Measurements from ENCODE around the gene SLCO6A1. TPM values are rescaled to one million over a fixed set of nuclear protein-coding genes. Genes with fewer than 3 reads are reported as not detected.
"Not testable (repeated sequence)": the region's sequence is repeated elsewhere in the genome, so short reads cannot be mapped to it uniquely, and the experiment has no call there.

Gene SLCO6A1
- total RNA-seq, 1 donor, result under 0.01 TPM

DNA sequence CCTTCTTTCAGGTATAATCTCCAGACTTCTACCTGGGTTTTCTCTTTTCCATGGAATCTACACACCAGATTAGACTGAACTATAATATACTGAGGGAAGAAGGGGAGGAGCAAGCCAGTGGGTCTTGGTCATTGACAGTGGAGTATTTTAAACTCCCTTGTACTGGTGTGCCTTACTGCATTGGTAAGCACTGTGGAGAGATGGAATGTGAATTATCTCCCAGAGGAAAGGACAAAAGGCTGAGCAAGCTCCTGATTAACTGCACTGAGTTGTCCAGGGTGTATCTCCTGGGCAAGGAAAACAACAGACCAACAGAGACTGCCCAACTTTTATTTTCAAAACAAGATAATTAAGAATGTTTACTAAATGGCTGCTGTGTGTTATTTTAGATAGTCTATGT, 29.8 kb upstream of the SLCO6A1 start:
- DNase-seq (ENCODE audit: low read depth), result no peak
- H3K4me3 ChIP-seq (ENCODE audit: low read depth, low read length), result no peak overlapping the region
- TF ChIP-seq, protein P1, sequence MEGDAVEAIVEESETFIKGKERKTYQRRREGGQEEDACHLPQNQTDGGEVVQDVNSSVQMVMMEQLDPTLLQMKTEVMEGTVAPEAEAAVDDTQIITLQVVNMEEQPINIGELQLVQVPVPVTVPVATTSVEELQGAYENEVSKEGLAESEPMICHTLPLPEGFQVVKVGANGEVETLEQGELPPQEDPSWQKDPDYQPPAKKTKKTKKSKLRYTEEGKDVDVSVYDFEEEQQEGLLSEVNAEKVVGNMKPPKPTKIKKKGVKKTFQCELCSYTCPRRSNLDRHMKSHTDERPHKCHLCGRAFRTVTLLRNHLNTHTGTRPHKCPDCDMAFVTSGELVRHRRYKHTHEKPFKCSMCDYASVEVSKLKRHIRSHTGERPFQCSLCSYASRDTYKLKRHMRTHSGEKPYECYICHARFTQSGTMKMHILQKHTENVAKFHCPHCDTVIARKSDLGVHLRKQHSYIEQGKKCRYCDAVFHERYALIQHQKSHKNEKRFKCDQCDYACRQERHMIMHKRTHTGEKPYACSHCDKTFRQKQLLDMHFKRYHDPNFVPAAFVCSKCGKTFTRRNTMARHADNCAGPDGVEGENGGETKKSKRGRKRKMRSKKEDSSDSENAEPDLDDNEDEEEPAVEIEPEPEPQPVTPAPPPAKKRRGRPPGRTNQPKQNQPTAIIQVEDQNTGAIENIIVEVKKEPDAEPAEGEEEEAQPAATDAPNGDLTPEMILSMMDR (IDR thresholded peaks at IDR 0.05; ENCODE audit: insufficient read depth, low read depth, low read length), result no peak

DNA sequence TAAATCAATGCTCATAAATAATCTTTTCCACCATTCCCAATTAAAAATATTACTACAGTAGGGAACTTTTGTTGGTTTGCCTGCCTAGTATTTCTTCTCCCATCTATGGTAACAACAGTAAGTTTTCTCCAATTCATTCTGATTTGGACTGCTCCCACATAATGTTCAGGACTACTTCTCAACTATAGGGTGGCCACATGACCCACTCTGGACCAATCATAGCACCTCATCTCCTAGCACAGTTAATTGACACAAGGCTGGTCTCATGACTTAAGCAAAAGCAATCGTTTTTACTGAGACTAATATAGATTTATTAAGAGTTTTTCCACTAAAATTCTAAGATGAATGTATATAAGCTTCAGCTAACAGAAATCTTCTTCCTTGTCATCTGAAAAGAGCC, 28.7 kb upstream of the SLCO6A1 start:
- TF ChIP-seq, protein P1 (IDR thresholded peaks at IDR 0.05; ENCODE audit: insufficient read depth, low read depth, low read length), result no peak
- H3K4me3 ChIP-seq (ENCODE audit: low read depth, low read length), result no peak overlapping the region
- DNase-seq (ENCODE audit: low read depth), result no peak

DNA sequence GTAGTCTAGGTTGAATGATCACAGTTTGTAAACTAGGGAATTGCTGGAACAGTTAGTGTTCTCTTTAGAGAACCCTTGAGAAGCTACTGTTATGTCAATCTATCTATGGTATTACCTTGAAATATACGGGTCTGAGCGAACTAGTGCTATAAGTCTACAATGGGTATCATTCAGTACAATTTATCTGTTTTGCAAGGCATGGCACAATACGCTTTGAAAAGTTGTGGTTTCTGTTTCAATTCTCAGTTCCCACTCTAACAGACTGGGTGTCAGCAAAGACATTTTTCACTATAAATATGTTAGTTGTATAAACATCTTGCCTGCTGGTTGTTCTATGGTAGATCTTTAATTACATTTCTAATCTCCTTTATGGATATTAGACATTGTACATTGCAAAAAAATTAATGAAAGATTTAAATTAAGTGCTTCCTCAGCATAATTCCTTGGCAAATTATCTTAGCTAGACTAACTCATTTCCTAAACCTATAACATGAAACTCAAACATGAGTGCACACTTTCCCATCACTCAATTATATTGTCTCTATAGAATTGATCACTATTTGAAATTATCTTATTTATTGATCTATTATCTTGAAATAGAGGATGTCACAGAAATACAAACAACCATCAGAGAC, 24.9 kb upstream of the SLCO6A1 start:
- DNase-seq (ENCODE audit: low read depth), result no peak
- TF ChIP-seq, protein P1 (IDR thresholded peaks at IDR 0.05; ENCODE audit: insufficient read depth, low read depth, low read length), result no peak

DNA sequence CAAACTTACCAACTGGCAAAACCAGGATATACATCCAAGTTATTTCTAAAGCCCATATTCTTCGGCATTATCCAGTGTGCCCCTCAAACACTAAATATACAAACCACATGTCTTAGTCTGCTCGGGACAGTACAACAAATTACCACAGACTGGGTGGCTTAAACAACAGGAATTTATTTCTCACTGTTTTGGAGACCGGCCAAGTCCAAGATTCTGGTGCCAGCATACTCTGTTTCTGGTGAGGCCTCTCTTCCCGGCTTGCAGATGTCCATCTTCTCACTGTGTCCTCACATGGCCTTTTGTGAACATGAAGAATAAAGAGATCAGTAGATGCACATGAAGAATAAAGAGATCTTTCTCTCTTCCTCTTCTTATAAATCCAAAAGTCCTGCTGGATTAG, 12.9 kb upstream of the SLCO6A1 start:
- TF ChIP-seq, protein P1 (IDR thresholded peaks at IDR 0.05; ENCODE audit: insufficient read depth, low read depth, low read length), result no peak
- DNase-seq (ENCODE audit: low read depth), result no peak
- no peak overlapping the region for H3K4me3 ChIP-seq (ENCODE audit: low read depth, low read length)

More for the DNA sequence above, 24.9 kb upstream of the SLCO6A1 start:
- no peak overlapping the region for H3K4me3 ChIP-seq (ENCODE audit: low read depth, low read length)

DNA sequence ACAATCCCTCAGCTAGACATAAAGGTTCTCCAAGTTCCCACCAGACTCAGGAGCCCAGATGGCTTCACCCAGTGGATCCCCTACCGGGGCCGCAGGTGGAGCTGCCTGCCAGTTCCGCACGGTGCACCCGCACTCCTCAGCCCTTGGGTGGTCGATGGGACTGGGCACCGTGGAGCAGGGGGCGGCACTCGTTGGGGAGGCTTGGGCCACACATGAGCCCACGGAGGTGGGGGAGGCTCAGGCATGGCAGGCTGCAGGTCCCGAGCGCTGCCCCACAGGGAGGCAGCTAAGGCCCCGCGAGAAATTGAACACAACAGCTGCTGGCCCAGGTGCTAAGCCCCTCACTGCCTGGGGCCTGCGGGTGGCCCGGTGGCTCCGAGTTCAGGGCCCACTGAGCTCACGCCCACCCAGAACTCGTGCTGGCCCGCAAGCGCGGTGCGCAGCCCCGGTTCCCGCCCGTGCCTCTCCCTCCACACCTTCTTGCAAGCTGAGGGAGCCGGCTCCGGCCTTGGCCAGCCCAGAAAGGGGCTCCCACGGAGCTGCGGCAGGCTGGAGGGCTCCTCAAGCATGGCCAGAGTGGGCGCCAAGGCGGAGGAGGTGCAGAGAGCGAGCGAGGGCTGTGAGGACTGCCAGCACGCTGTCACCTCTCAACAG, 7.4 kb downstream of the SLCO6A1 start:
- DNase-seq (ENCODE audit: low read depth), result not testable (repeated sequence)

DNA sequence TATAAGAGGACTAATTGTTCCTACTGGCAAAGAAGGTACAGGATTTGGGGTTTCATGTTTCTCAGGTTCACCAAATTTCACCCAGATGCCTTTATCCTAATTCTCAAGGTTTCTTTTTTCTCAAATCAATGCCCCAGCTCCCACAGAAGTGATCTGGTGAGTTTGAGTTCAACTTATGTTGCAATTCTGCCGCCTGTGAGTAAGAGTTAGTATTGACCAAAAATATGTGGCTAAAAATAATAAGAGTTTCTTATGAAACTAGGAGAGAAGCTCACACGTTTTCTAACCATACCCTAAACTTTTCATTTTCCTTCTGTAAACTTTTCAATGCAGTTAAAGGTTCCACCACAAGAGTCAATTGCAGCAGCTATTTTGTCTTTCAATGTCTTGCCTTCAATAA, 15.1 kb downstream of the SLCO6A1 start:
- TF ChIP-seq, protein P1 (IDR thresholded peaks at IDR 0.05; ENCODE audit: insufficient read depth, low read depth, low read length), result no peak
- no peak for DNase-seq (ENCODE audit: low read depth)
- no peak overlapping the region for H3K4me3 ChIP-seq (ENCODE audit: low read depth, low read length)

More for the DNA sequence above, 7.4 kb downstream of the SLCO6A1 start:
- not testable (repeated sequence) for H3K4me3 ChIP-seq (ENCODE audit: low read depth, low read length)

DNA sequence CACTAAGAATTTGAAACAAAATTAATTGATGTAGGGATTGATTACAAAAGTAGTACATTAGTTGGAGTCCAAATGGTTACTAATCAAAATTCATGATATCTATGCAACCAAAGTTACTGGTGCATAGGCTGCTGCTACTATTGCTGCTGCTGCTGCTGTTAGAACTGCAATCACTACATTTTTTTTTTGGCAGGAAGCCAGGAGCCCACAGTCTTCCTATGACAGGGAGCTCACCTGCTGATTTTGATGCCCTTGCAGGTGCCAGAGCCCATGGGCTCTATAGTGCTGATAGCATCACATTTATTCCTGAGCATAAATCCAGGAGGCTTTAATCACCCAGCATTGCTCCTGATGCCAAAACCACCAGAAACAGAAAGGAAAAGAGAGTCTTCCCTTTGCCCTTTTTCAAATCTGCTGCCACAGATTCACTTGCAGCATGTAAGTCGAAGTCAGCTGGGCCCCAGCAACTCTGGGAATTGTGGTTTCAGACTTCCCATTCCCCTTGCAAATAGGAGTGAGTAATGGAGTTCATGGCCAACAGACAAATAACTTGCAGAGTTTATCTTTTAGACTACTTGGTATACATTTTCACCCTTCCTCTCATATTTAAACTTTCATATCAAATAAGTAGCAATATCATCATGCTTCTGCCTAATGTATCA, 17.6 kb downstream of the SLCO6A1 start:
- DNase-seq (ENCODE audit: low read depth), result no peak
- H3K4me3 ChIP-seq (ENCODE audit: low read depth, low read length), result no peak overlapping the region
- TF ChIP-seq, protein P1 (IDR thresholded peaks at IDR 0.05; ENCODE audit: insufficient read depth, low read depth, low read length), result no peak

All from fibroblast of villous mesenchyme (primary cell).